Measurements from ENCODE around the gene CARNS1.
A peak's percentile ranks its signal among the peaks of the same experiment; 100 is the strongest.

Gene CARNS1

GRCh38 chr11:67441098-67441563, 25.7 kb downstream of the CARNS1 start:
- DNase-seq = no peak

GRCh38 chr11:67441731-67442351, 26.4 kb downstream of the CARNS1 start:
- no peak for DNase-seq

DNA sequence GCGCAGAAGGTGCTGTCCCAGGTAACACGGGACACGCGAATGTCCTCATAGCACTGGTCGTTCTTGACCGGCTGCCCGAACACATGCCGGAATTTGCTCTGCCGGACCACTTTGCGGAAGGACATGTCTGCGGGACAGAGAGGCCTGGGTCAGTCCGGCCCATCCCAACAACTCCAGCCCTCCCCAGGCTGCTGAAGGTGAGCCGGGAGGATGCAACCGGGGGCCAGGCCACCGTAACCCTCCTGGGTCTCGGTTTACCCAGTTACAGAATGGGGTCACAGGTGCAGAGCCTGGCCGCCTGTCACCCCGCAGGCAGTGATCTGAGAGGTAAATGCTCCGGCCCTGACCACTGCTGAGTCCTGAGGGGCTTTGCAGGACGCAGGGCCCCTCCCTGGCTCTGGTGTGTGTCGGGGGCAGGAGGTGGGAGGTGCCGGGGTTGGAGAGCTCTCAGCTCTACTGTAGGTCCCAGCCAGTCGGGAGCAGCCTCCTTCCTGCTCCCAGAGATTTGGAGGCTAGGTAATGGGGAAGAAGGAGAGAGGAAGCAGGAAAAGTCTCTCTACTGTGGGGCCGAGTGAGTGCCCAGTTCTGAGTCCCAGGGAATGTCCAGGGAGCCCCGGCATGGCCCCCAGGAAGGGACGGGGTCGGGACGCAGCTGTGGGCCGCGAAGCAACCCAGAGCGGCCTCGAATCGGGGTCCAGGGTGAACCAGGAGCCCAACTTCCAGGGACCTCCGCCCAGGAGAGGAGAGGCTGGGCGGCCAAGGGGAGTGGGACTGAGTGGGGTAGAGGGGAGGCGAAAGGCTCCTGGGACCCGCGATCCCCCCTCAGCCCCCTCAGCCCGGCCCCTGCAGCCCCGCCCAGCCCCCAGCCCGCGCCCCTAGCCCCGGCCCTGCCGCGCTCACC, 27.3 kb downstream of the CARNS1 start:
- no peak for DNase-seq

- DNase-seq = no peak
Observed at GRCh38 chr11:67445515-67445914, 30.0 kb downstream of the CARNS1 start.

DNA sequence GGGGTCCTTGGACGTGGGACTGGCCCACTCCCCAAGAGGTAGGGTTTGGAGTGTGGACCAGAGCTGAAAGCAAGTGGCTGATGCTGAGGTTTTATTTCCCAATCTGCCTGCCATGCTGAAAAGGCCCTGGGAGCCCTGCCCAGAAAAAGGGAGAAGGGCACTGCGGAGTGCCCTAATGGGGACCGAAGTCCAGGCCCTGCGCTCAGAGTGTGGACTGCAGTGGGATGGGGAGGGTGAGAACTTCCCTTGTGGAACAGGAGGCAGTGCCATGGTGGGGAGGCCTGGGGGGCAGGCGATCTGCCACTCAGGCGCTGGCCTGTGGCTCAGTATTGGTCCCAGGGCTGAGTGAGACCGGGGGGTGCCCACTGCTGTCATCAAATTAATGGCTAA, 32.7 kb downstream of the CARNS1 start:
- no peak for DNase-seq

DNA sequence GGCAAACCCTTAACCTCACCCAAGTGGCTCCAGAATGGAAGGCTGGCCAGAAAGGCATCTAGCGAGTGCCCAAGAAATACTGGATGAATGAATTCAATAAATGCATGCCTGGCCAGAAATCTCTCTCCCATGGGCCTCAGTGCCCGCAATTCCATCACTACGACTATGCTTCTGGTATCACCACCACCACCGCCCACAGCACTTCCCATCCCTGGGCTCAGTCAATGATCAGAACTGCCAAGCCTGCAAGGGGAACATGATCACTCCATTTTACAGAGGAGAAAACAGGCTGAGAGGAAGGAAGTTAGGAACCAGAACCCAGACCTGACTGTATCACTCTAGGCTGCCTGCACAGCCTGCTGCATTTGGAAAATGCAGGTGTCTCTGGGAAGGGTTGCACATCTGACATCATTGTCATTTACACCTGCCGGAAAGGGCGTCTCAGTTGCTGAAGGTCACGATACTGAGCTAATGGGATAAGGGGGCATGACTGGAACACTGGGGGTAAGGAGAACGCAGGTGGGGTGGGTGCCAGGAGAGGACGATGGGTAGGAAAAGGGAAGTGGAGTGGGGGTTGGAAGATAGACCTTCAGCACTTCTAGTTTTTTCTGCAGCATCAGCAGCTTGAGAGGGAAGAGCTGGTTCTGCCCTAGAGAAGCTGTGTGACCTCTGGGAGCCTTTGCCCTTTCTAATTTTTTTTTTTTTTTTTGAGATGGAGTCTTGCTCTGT, 33.8 kb downstream of the CARNS1 start:
- DNase-seq = no peak

DNA sequence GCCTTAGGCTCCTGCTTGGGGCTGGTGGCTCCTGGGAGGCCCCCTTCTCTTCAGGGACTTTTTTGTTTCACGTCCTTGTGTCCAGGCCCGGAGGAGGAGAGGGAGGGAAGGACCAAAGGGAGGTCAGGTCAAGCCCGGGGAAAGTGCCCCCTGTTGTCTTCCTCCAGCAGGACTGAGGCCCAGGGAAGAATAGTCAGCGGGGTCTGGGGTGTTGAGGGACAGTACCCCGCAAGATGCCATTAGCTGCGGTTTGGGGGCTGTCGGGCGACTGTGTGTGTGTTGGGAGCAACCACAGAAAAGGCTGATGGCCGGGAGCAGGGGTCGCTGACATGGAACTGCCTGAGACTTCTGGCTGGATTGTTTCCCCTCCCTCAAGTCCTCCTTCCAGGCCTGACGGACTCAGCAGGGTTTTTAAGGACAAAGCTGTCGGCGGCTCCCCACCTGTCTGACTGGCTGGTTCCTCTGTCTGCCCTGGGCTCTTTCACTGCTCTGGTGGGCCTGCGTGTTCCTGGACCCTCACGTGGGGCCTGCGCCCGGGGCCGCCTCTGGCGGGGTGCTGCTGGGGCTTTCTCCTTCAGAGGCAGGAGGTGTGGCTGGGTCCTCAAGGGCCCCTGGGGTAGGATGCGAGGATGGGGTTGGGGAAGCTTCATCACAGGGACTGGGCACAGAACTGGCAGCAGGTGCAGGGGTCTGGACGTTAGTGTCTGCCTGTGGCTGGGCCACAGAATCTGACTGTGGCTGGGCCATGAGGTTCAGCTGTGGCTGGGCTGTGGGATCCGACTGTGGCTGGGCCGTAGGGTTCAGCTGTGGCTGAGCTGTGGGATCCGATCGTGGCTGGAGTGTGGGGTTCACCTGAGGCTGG, 35.5 kb downstream of the CARNS1 start:
- DNase-seq = no peak

DNA sequence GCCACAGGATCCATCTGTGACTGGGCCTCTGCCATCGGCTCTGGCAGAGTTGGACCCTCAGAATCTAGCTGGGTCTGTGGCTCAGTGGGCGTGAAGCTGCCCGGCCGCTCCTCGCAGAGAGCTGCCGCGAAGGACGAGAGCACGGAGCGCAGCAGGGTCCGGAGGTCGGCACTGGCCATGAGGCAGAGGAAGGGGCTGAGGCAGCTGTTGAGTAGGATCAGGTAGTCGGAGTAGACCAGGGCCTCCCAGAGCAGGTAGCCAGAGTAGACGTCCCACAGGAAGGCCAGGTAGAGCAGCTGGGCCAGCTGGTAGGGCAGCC, 36.1 kb downstream of the CARNS1 start:
- no peak for DNase-seq

DNA sequence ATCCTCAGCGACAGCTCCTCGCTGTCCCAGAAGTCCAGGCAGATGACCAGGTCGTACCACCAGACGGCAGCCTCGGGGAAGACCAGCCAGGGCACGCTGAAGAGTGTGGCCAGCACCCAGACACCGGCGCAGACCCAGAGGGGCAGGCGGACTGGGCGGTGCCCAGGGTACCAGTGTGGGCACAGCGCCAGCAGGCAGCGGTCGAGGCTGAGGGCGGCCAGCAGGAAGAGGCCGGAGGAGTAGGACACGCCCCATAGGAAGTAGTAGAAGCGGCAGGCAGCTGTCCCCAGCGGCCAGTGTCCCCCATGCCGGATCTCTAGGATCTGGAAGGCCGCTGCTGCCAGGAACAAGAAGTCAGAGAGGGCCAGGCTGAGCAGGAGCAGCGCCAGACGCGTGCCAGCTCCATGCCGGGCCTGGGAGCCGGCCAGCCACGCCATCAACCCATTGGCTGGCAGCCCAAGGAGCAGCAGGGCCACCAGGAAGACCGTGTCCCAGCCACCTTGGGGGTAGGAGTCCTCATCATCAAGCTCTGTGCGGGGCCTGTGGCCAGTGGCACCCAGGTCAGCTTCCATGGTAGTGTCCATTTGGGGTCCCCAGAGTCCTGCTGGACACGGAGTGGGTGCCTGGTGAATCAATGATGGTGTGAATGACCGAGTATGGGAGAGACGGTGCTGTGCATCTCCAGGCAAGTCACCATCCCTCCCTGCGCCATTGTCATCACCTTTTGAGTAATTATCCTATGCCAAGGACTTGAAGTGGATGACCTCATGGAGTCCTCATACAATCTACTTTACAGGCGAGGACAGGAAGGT, 36.9 kb downstream of the CARNS1 start, which contains the start of gene GPR152:
GPR152 (minus strand) TSS at position 589 of the 812 bp plus-strand sequence; CDS start at position 584, 5 bp downstream.
- no peak for DNase-seq

GRCh38 chr11:67453816-67454732, 38.6 kb downstream of the CARNS1 start:
- DNase-seq = no peak

- DNase-seq = no peak
Observed at GRCh38 chr11:67455054-67455453, 39.6 kb downstream of the CARNS1 start, which contains the start of gene CABP4. Gene CABP4, plus strand, starts transcription at chr11:67455354. Its CDS starts 70 bp downstream, at chr11:67455424.

- DNase-seq = no peak
Observed at GRCh38 chr11:67456068-67456705, 40.7 kb downstream of the CARNS1 start.

GRCh38 chr11:67457453-67457852, 42.0 kb downstream of the CARNS1 start:
- DNase-seq = no peak

DNA sequence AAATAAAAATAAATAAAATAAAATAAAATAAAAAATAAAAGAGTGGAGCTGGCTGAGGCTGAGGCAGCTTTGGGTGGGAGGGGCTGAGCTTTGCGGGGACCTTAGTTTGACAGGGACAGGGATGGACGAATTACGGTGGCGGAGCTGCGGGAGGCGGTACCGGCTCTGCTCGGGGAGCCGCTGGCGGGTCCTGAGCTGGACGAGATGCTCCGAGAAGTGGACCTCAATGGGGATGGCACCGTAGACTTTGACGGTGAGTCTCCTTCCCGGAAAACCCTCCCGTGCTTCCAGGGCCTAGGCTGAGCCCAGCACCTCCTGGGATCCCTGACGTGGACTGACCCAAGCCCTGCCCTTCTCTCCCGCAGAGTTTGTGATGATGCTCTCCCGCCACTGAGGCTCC, 42.8 kb downstream of the CARNS1 start:
- no peak for DNase-seq

DNA sequence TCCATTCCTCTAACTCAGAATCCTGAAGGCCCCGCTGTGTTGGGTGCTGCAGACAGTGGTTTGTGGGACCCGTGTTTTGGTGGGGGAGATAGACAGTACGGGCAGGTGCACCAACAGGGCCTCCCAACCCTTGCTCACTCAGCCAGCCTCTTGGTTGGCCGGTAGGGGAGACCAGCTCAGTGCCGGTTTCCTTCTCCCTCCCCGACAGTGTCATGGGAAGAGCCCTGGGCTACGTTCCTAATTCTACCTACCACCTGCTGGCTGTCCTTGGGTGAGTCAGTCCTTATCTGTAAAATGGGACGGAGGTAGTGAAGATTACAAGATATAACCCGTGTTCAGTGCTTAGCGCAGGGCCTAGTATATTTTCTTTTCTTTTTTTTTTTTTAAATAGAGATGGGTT, 47.7 kb downstream of the CARNS1 start:
- DNase-seq = no peak

DNA sequence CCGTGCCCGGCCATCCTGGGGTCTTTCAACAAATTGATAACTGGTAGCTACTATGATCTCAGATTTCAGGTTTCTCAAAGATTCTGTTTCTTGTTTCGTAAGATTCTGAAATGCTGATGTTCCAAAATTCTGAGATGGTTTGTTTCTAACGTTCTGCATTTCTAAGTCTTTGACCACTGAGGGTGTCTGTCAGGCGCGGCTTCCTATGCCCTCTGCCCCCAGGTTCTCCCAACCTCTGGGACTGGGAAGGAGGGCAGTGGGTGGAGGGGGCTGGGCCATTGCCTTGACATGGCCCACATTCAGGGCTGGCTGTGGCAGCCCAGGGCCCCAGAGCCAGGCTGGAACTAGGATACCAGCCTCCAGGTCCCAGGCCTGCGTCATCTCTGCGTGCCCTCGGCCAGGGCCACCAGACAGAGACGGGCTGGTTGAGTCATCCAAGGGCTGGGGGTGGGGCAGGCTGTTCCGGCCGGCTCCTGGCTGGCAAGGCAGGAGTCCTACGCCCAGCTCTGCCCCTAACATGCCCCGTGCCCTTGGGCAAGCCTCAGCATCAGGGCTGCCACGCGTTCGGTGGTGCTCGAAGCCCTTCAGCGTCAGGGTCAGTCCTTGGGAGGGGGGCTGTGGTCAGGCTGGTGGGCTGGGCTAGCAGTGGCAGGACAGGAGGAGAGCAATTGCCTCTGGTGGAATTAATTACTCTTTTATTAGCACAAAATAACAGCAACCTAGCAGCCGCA, 48.4 kb downstream of the CARNS1 start:
- DNase-seq = no peak

- DNase-seq = peak; percentile 72
Observed at GRCh38 chr11:67464411-67465188, 49.1 kb downstream of the CARNS1 start.

DNA sequence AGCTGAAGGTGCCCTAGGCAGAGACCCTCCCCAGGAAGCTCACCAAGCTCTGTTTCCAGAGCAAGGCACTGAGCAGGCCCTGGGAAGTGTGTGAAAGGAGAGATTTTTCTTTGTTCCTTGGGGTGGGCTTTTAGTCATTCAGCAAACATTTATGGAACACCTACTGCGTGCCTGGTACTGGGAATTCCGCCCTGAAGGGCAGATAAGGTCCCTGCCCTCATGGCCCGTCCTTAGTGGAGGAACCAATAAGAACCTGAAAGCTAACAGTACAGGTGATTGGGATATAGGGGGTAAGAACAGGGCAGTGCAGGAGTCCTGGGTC, 49.7 kb downstream of the CARNS1 start:
- DNase-seq = no peak

Measured in fibroblast of skin of back (primary cell).